Measurements from ENCODE around the gene WWC1.
A peak's percentile ranks its signal among the peaks of the same experiment; 100 is the strongest.
"Not testable (repeated sequence)": the region's sequence is repeated elsewhere in the genome, so short reads cannot be mapped to it uniquely, and the experiment has no call there.

The WWC1 gene

GRCh38 chr5:168415971-168416370 lies 124.5 kb downstream of the WWC1 start:
- no peak for DNase-seq

GRCh38 chr5:168417731-168418429 lies 126.4 kb downstream of the WWC1 start:
- DNase-seq, result no peak

GRCh38 chr5:168420461-168420860 lies 129.0 kb downstream of the WWC1 start:
- peak; percentile 95 for DNase-seq

GRCh38 chr5:168422431-168422830 lies 131.0 kb downstream of the WWC1 start:
- peak; percentile 18 for DNase-seq

- no peak for DNase-seq
These were observed 132.0 kb downstream of the WWC1 start for GRCh38 chr5:168423478-168423877.

GRCh38 chr5:168423971-168424370 lies 132.5 kb downstream of the WWC1 start:
- DNase-seq, result no peak

- DNase-seq, result peak; percentile 31
These were observed 133.3 kb downstream of the WWC1 start for GRCh38 chr5:168424594-168425323.

GRCh38 chr5:168426007-168426863 lies 134.8 kb downstream of the WWC1 start:
- peak; percentile 97 for DNase-seq

GRCh38 chr5:168426864-168427172 lies 135.4 kb downstream of the WWC1 start:
- DNase-seq, result peak; percentile 77

GRCh38 chr5:168427224-168427623 lies 135.8 kb downstream of the WWC1 start:
- peak; percentile 91 for DNase-seq

- DNase-seq, result no peak
These were observed 137.1 kb downstream of the WWC1 start for GRCh38 chr5:168428552-168428951.

- DNase-seq, result no peak
These were observed 138.9 kb downstream of the WWC1 start for GRCh38 chr5:168430296-168430695.

GRCh38 chr5:168432903-168433302 lies 141.5 kb downstream of the WWC1 start:
- DNase-seq, result no peak

- peak; percentile 95 for DNase-seq
These were observed 142.6 kb downstream of the WWC1 start for GRCh38 chr5:168434001-168434400.

GRCh38 chr5:168434746-168435321 lies 143.4 kb downstream of the WWC1 start:
- DNase-seq, result no peak

- not testable (repeated sequence) for DNase-seq
These were observed 143.9 kb downstream of the WWC1 start for GRCh38 chr5:168435340-168435739.

- DNase-seq, result no peak
These were observed 146.9 kb downstream of the WWC1 start for GRCh38 chr5:168438349-168438748.

GRCh38 chr5:168443533-168443932 lies 152.1 kb downstream of the WWC1 start:
- DNase-seq, result no peak

- DNase-seq, result no peak
These were observed 152.7 kb downstream of the WWC1 start for GRCh38 chr5:168443950-168444700.

GRCh38 chr5:168446983-168447619 lies 155.7 kb downstream of the WWC1 start:
- DNase-seq, result no peak

- DNase-seq, result no peak
These were observed 156.4 kb downstream of the WWC1 start for GRCh38 chr5:168447808-168448207.

GRCh38 chr5:168449166-168449565 lies 157.7 kb downstream of the WWC1 start:
- no peak for DNase-seq
